Neural crest cell (in vitro differentiated cells): Measurements from ENCODE around the gene LRRC45. TPM values are rescaled to one million over a fixed set of nuclear protein-coding genes. Genes with fewer than 3 reads are reported as not detected.
A peak's percentile ranks its signal among the peaks of the same experiment; 100 is the strongest.

Source experiments
- DNase-seq: peaks from one replicate; pipeline ENCODE4 v3.0.0; 2021; ENCODE audit warnings: low read depth, mixed read lengths, low spot score
- H3K27ac Mint-ChIP-seq: one replicate; pipeline ENCODE4 v1.8.0; 2021; ENCODE audit warnings: mild to moderate bottlenecking, mixed read lengths; ENCODE audit not compliant: unreplicated experiment
- H3K27me3 Mint-ChIP-seq: 2 replicates; pipeline ENCODE4 v1.8.0; 2021; ENCODE audit warnings: low read depth, mild to moderate bottlenecking, mixed read lengths
- H3K36me3 Mint-ChIP-seq: 2 replicates; pipeline ENCODE4 v1.8.0; 2021; ENCODE audit warnings: low read depth, mild to moderate bottlenecking, mixed read lengths
- H3K4me1 Mint-ChIP-seq: 2 replicates; pipeline ENCODE4 v1.8.0; 2021; ENCODE audit warnings: mixed read lengths
- H3K4me3 Mint-ChIP-seq: one replicate; pipeline ENCODE4 v1.8.0; 2021; ENCODE audit warnings: mild to moderate bottlenecking, mixed read lengths
- H3K9me3 Mint-ChIP-seq: 2 replicates; pipeline ENCODE4 v1.8.0; 2021; ENCODE audit warnings: mixed read lengths
- total RNA-seq: library from RNA; stranded (reverse); gene quantifications from 2 replicates; pipeline ENCODE4 v1.2.1, GENCODE V29; 2021
- TF ChIP-seq, protein P1 (sequence below): fragments of 200-600 bp; sonication (generic); conservative IDR thresholded peaks from 2 replicates; pipeline ENCODE4 v1.5.0; 2021; ENCODE audit warnings: antibody characterized with exemption, mild to moderate bottlenecking

The LRRC45 gene
- total RNA-seq, 1 donor from 2014 or later = 63.5 TPM

DNA sequence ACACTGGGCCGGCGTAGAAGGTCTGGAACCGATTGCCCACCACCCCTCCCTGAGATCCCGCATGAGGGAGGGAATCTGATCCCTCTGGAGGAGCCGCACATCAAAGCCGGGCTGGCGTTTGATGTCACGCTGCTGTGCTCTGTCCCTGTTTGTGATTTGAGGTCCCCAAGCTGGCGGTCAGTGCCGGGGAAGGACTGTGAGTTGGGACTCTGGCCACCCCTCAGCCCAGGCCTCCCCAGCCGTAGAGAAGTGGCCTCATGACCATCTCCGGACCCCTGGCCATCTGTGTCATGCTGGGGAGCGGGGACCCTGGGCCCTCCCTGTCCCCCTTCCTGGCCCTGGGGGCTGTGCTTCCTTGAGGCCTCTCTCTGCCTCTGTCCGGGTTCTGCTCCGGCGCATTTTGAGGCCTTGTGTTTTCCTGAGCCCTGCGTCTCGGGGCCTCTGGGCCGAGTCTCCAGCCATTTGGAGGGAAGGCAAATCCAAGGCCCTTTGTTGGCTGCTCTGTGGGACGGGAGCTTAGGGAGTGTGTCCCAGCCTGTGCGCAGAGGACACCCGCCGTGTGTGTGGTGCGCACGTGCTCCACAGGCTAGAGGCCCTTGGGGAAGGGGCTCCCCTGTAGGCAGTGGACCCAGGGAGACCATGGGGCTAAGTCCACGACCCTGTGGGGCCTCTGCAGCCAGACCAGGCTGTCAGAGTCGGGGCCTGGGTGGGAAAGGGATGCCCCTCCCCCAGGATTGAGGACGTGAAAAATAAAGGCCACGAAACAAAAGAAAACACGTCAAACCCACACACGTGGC lies 30.6 kb upstream of the LRRC45 start:
- Mint-ChIP-seq H3K27ac (peak overlapping the region; percentile 96), H3K36me3 (peaks cover 5% of the 10 kb centered on the region), H3K4me3 (peak overlapping the region; percentile 57), H3K4me1 (peaks cover 36% of the 10 kb centered on the region), H3K27me3 (no peaks in the 10 kb centered on the region), H3K9me3 (no peaks in the 10 kb centered on the region)
- TF ChIP-seq, protein P1, sequence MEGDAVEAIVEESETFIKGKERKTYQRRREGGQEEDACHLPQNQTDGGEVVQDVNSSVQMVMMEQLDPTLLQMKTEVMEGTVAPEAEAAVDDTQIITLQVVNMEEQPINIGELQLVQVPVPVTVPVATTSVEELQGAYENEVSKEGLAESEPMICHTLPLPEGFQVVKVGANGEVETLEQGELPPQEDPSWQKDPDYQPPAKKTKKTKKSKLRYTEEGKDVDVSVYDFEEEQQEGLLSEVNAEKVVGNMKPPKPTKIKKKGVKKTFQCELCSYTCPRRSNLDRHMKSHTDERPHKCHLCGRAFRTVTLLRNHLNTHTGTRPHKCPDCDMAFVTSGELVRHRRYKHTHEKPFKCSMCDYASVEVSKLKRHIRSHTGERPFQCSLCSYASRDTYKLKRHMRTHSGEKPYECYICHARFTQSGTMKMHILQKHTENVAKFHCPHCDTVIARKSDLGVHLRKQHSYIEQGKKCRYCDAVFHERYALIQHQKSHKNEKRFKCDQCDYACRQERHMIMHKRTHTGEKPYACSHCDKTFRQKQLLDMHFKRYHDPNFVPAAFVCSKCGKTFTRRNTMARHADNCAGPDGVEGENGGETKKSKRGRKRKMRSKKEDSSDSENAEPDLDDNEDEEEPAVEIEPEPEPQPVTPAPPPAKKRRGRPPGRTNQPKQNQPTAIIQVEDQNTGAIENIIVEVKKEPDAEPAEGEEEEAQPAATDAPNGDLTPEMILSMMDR = no peak
- DNase-seq = no peak

DNA sequence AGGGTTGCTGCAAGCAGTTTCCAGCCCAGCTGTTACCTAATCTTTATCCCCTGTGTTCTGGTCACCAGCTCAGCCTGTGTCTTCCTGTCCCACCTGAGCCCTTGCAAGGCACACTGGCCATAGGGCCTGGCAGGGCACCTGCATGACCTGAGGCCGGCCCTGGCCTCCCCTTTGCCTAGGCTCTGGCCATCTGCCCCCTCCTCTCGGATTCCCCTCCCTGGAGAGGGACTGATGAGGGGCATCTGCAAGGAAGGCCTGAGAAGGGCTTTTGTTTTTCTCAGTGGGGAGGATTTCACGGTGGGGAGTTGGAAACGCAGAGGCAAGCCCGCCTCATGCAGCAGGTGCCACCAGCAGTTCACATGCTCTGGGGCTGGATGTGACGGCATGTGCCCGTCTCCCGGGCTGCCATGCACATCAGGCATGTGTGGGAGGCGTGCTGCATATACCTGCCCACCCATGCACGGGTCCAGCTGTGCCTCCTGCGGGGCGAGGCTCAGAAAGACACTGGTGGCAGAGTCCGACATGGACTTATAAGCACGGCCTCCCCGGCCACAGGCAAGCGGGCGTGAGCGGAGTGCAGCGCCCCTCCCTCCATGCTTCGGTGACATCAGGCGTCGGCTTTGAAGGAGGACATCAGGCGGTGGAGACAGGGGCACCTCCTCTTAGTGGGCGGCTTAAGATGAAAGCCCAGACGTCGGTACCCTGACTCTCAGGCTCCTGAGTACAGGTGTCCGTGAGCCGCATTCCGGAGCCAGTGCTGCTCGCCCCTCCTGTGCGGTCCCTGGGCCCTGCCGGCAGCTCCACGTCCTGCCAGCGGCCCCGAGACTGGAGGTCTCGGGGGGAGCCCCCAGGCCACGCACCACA lies 29.1 kb upstream of the LRRC45 start:
- Mint-ChIP-seq H3K27ac (peak overlapping the region; percentile 43), H3K9me3 (no peaks in the 10 kb centered on the region), H3K36me3 (peaks cover 5% of the 10 kb centered on the region), H3K4me1 (peaks cover 41% of the 10 kb centered on the region), H3K27me3 (no peaks in the 10 kb centered on the region), H3K4me3 (no peak overlapping the region)
- no peak for DNase-seq
- TF ChIP-seq, protein P1 = no peak

DNA sequence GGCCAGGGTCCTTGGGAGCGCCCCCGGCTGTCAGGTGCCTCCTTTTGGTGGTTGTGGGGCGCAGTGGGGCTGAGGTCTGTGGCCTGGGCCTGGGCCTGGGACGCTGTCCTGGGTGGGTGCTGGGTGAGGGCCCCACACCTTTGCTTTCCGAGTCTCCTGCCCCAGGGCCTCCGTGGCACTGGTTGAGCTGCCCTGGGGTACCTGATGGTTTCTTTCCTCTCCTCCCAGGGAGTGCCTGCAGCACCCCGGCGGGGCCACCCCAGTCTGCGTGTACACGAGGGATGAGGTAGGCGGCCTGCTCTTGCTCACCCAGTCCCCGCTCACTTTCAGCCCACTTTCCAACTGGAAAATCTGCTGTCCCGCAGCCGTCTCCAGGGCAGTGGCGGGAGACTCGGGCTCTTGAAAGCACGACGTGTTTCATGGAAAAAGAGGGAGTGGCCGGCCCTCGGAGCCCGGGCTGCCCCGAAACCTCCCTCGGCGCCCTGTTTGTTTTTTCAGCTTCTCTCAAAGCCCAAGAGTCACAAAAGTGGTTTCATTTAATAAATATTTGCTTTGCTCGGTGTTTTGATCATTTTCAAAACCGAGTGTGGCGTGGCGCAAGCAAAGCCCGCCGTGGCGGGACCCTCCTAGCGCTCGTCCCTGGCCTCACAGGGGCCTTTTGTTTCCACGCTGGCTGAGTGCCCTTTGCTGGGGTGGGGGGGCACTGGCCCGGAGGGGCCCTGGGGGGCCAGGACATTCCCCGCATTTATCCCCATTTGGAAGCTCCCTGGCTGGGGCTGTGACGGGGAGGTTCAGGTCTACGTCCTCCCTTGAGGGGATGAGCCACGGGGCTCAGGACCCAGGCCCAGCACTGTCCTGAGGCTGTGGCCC lies 28.3 kb upstream of the LRRC45 start:
- TF ChIP-seq, protein P1 = no peak
- no peaks in the 10 kb centered on the region for H3K9me3 Mint-ChIP-seq
- no peaks in the 10 kb centered on the region for H3K27me3 Mint-ChIP-seq
- peaks cover 5% of the 10 kb centered on the region for H3K36me3 Mint-ChIP-seq
- peak overlapping the region; percentile 54 for H3K4me3 Mint-ChIP-seq
- H3K4me1 Mint-ChIP-seq = peaks cover 41% of the 10 kb centered on the region
- peak overlapping the region; percentile 62 for H3K27ac Mint-ChIP-seq
- DNase-seq = no peak

DNA sequence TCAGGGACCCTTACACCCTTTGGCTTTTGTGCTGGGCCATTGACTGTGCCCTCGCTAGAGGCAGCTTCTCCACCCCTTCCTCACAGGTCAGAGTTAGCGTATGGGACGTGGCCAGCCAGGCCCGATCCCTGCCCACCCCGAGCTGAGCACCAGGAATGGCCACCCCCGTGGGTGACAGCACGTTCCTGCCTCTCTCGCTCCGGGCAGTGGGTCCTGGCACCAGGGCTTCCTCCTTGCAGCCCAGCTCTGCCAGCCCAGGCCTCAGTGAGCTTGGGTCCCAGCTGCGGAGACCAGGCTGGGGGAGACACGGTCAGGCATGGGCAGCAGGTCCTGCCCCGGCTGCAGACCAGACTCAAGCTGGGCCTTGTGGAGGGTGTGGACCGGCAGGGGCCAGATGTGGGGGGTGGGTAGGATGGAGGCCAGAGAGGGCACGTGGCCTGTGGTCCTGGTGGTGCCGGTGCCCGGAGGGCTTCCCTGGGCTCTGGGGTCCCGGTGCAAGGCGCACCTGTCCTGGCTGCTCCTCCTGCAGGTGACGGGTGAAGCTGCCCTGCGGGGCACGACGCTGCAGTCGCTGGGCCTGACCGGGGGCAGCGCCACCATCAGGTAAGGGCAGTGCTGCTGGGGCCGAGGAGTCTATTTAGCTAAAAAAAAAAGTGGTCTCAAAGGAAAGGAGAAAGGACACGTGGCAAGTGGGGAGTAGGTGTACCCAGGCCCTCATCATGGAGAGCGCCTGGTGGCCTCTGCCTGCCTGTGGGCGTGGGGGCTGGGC lies 27.5 kb upstream of the LRRC45 start:
- Mint-ChIP-seq H3K4me3 (no peak overlapping the region), H3K4me1 (peaks cover 38% of the 10 kb centered on the region), H3K9me3 (no peaks in the 10 kb centered on the region), H3K27me3 (no peaks in the 10 kb centered on the region), H3K36me3 (peaks cover 2% of the 10 kb centered on the region), H3K27ac (no peak overlapping the region)
- DNase-seq = no peak
- TF ChIP-seq, protein P1 = no peak
